Naive thymus-derived CD8-positive, alpha-beta T cell (primary cell): Measurements from ENCODE around the gene FARP1. TPM values are rescaled to one million over a fixed set of nuclear protein-coding genes. Genes with fewer than 3 reads are reported as not detected.
A peak's percentile ranks its signal among the peaks of the same experiment; 100 is the strongest.

Experiments used
- ATAC-seq, 2 donors: fragments of 150-1000 bp; cut with Tn5 transposase in 1 of 2; sonication (Bioruptor Pico), chemical (Tn5 transposase) in 1 of 2; 1 replicate in 1 of 2; 2 replicates in 1 of 2; pipeline ENCODE4 v1.10.0; 2021; ENCODE audit warnings: mild to moderate bottlenecking in 2 of 2, moderate library complexity in 2 of 2
- POLR2A ChIA-PET: fragments of 350-600 bp; sonication (Branson Sonifier 250); formaldehyde crosslinking; loops from one replicate; lab custom pipeline; 2021; ENCODE audit warnings: antibody characterized with exemption; lab: Charles Lee
- DNase-seq, 10 donors: peaks; one replicate each; pipeline versions ENCODE4 v3.0.0 to v3.0.0-alpha.2; 2020 to 2022
- H3K27ac Mint-ChIP-seq, 10 donors: one replicate each; pipeline ENCODE4 v1.8.0; 2020 to 2022; ENCODE audit warnings: mild to moderate bottlenecking in 10 of 10, mixed read lengths in 10 of 10, moderate library complexity in 4 of 10, inconsistent platforms in 1 of 10
- H3K27me3 Mint-ChIP-seq, 5 donors: one replicate each; pipeline ENCODE4 v1.8.0; 2021 to 2022; ENCODE audit warnings: mixed read lengths in 5 of 5
- H3K36me3 Mint-ChIP-seq, 3 donors: one replicate each; pipeline ENCODE4 v1.8.0; 2020 to 2022; ENCODE audit warnings: mixed read lengths in 3 of 3, mild to moderate bottlenecking in 2 of 3, inconsistent platforms in 1 of 3
- H3K4me1 Mint-ChIP-seq, 4 donors: one replicate each; pipeline ENCODE4 v1.8.0; 2021 to 2022; ENCODE audit warnings: mixed read lengths in 4 of 4
- H3K4me3 Mint-ChIP-seq, 10 donors: one replicate each; pipeline ENCODE4 v1.8.0; 2020 to 2022; ENCODE audit warnings: mild to moderate bottlenecking in 10 of 10, mixed read lengths in 10 of 10, moderate library complexity in 6 of 10, inconsistent platforms in 1 of 10
- H3K9me3 Mint-ChIP-seq, 9 donors: one replicate each; pipeline ENCODE4 v1.8.0; 2020 to 2022; ENCODE audit warnings: mixed read lengths in 9 of 9, mild to moderate bottlenecking in 3 of 9, inconsistent platforms in 1 of 9, moderate library complexity in 1 of 9
- polyA plus RNA-seq, 3 donors: library from polyadenylated mRNA; unstranded; fragments of 300-500 nt; fragmentation: Illumina TruSeq; gene quantifications; one replicate each; pipeline ENCODE4 v1.2.3, GENCODE V29; 2021
- total RNA-seq, 8 experiments: library from RNA in 2 of 8; stranded (reverse) in 2 of 8; gene quantifications; one replicate each; pipeline ENCODE4 v1.2.3 and lab custom pipeline; 2021 to 2026

Gene FARP1
- total and polyA plus RNA-seq, 5 experiments from 2014 or later, result 0.03 to 0.55 (median 0.22) TPM

GRCh38 chr13:98187155-98187964 is 44.5 kb downstream of the FARP1 start:
- Mint-ChIP-seq H3K27ac (no peak overlapping the region), H3K36me3 (no peaks in the 10 kb centered on the region), H3K27me3 (peaks cover 6 to 14% (median 10%) of the 10 kb centered on the region in 5 donors), H3K9me3 (peaks cover 0 to 1% (median 0%) of the 10 kb centered on the region in 9 donors), H3K4me3 (no peak overlapping the region), H3K4me1 (no peaks in the 10 kb centered on the region)
- DNase-seq (no peak), ATAC-seq (no peak)
- POLR2A ChIA-PET, result no interaction called here

- H3K27me3 Mint-ChIP-seq, result peaks cover 6 to 14% (median 10%) of the 10 kb centered on the region in 5 donors
- no peaks in the 10 kb centered on the region for H3K4me1 Mint-ChIP-seq
- POLR2A ChIA-PET, result no interaction called here
- no peak for DNase-seq
- no peaks in the 10 kb centered on the region for H3K9me3 Mint-ChIP-seq
- no peak for ATAC-seq
- H3K4me3 Mint-ChIP-seq, result no peak overlapping the region
- peak overlapping the region in 1 of 10 donors; percentile 21 for H3K27ac Mint-ChIP-seq
- no peaks in the 10 kb centered on the region for H3K36me3 Mint-ChIP-seq
Observed at GRCh38 chr13:98187965-98188261, 45.0 kb downstream of the FARP1 start.

- Mint-ChIP-seq H3K4me3 (no peak overlapping the region), H3K36me3 (no peaks in the 10 kb centered on the region), H3K27ac (peak overlapping the region in 1 of 10 donors; percentile 84), H3K9me3 (no peaks in the 10 kb centered on the region), H3K27me3 (peaks cover 4 to 14% (median 9%) of the 10 kb centered on the region in 5 donors), H3K4me1 (no peaks in the 10 kb centered on the region)
- no peak for DNase-seq
- POLR2A ChIA-PET, result no interaction called here
- no peak for ATAC-seq
Observed at GRCh38 chr13:98188544-98189166, 45.8 kb downstream of the FARP1 start.

- H3K27me3 Mint-ChIP-seq, result peaks cover 4 to 14% (median 9%) of the 10 kb centered on the region in 5 donors
- no peak overlapping the region for H3K27ac Mint-ChIP-seq
- no peak for DNase-seq
- H3K4me1 Mint-ChIP-seq, result no peaks in the 10 kb centered on the region
- POLR2A ChIA-PET, result no interaction called here
- no peaks in the 10 kb centered on the region for H3K9me3 Mint-ChIP-seq
- no peak for ATAC-seq
- H3K36me3 Mint-ChIP-seq, result no peaks in the 10 kb centered on the region
- H3K4me3 Mint-ChIP-seq, result no peak overlapping the region
Observed at GRCh38 chr13:98189841-98190505, 47.1 kb downstream of the FARP1 start.

GRCh38 chr13:98190889-98191444 is 48.1 kb downstream of the FARP1 start:
- no peaks in the 10 kb centered on the region for H3K9me3 Mint-ChIP-seq
- POLR2A ChIA-PET, result no interaction called here
- no peak for ATAC-seq
- no peak for DNase-seq
- H3K4me1 Mint-ChIP-seq, result no peaks in the 10 kb centered on the region
- H3K27me3 Mint-ChIP-seq, result peaks cover 4 to 12% (median 8%) of the 10 kb centered on the region in 5 donors
- peak overlapping the region in 1 of 10 donors; percentile 70 for H3K27ac Mint-ChIP-seq
- no peak overlapping the region for H3K4me3 Mint-ChIP-seq
- no peaks in the 10 kb centered on the region for H3K36me3 Mint-ChIP-seq

GRCh38 chr13:98192008-98192407 is 49.1 kb downstream of the FARP1 start:
- POLR2A ChIA-PET, result no interaction called here
- peaks cover 0 to 11% (median 4%) of the 10 kb centered on the region in 5 donors for H3K27me3 Mint-ChIP-seq

GRCh38 chr13:98195054-98195791 is 52.3 kb downstream of the FARP1 start:
- Mint-ChIP-seq H3K27me3 (peaks cover 2 to 14% (median 8%) of the 10 kb centered on the region in 5 donors), H3K4me3 (no peak overlapping the region)
- POLR2A ChIA-PET, result no interaction called here

More at GRCh38 chr13:98192008-98192407, 49.1 kb downstream of the FARP1 start:
- Mint-ChIP-seq H3K4me1 (no peaks in the 10 kb centered on the region), H3K9me3 (no peaks in the 10 kb centered on the region), H3K36me3 (no peaks in the 10 kb centered on the region), H3K4me3 (no peak overlapping the region), H3K27ac (no peak overlapping the region)
- ATAC-seq, result no peak
- no peak for DNase-seq

GRCh38 chr13:98198683-98199082 is 55.8 kb downstream of the FARP1 start:
- Mint-ChIP-seq H3K4me3 (no peak overlapping the region), H3K27ac (no peak overlapping the region), H3K9me3 (peaks cover 0 to 9% (median 0%) of the 10 kb centered on the region in 9 donors), H3K27me3 (peaks cover 0 to 33% (median 12%) of the 10 kb centered on the region in 5 donors), H3K36me3 (no peaks in the 10 kb centered on the region), H3K4me1 (no peaks in the 10 kb centered on the region)
- no peak for DNase-seq
- POLR2A ChIA-PET, result no interaction called here
- ATAC-seq, result no peak

More at GRCh38 chr13:98195054-98195791, 52.3 kb downstream of the FARP1 start:
- no peak overlapping the region for H3K27ac Mint-ChIP-seq
- DNase-seq (no peak), ATAC-seq (no peak)
- no peaks in the 10 kb centered on the region for H3K36me3 Mint-ChIP-seq
- peaks cover 0 to 9% (median 0%) of the 10 kb centered on the region in 9 donors for H3K9me3 Mint-ChIP-seq
- no peaks in the 10 kb centered on the region for H3K4me1 Mint-ChIP-seq

- no peak for DNase-seq
- H3K9me3 Mint-ChIP-seq, result peaks cover 0 to 9% (median 0%) of the 10 kb centered on the region in 9 donors
- H3K4me3 Mint-ChIP-seq, result no peak overlapping the region
- H3K4me1 Mint-ChIP-seq, result no peaks in the 10 kb centered on the region
- peaks cover 0 to 33% (median 12%) of the 10 kb centered on the region in 5 donors for H3K27me3 Mint-ChIP-seq
- H3K36me3 Mint-ChIP-seq, result no peaks in the 10 kb centered on the region
- POLR2A ChIA-PET, result no interaction called here
- H3K27ac Mint-ChIP-seq, result no peak overlapping the region
- no peak for ATAC-seq
Observed at GRCh38 chr13:98199480-98199879, 56.6 kb downstream of the FARP1 start.

DNA sequence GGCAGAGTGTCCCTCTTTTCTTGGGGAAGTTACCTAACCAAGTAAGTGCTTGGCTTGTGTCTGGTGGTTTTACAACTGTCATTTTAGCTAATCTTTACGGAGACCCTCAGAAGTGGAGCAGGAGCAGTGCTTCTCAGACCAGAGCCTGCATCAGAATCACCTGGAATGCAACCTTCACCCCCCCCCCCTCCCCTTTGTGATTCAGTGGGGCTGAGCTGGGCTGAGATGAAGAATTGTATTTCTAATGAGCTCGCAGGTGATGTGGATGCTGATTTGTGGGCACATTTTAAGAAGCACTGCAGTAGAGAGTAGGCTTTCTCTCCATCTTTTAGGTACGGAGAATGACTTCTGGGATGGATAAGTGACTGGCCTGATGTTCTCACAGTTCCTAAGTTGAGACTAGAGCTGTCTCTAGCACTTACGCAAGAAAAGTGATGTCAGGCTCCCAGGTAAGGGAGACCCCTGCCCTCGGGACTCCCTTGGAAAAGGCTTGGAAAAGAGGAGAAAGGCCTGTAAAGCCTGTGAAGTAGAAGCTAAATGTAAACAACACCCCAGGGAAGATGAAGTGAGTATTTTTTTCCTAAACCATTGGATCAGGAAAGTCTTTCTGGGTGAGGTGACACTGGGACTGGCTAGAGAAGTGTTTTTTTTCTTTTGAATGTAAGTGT is 57.5 kb downstream of the FARP1 start:
- peaks cover 0 to 11% (median 2%) of the 10 kb centered on the region in 9 donors for H3K9me3 Mint-ChIP-seq
- no peaks in the 10 kb centered on the region for H3K36me3 Mint-ChIP-seq
- no peak for DNase-seq
- H3K4me1 Mint-ChIP-seq, result no peaks in the 10 kb centered on the region
- no peak overlapping the region for H3K27ac Mint-ChIP-seq
- H3K27me3 Mint-ChIP-seq, result peaks cover 0 to 39% (median 12%) of the 10 kb centered on the region in 5 donors
- POLR2A ChIA-PET, result no interaction called here
- no peak for ATAC-seq
- no peak overlapping the region for H3K4me3 Mint-ChIP-seq

DNA sequence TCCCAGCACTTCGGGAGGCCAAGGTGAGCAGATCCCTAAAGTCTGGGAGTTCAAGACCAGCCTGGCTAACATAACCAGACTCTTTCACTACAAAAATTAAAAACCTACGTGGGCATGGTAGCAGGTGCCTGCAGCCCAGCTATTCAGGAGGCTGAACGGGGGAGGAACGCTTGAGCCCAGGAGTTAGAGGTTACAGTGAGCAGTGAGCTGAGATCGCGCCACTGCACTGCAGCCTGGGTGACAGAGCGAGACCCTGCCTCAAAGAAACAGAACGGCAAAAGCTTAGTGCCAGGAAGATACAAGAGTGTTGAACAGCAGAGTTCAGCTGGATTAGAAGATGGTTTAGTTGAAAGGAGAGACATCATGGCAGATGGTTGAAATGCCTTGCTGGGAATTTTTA is 58.3 kb downstream of the FARP1 start:
- Mint-ChIP-seq H3K36me3 (peaks cover 0 to 8% (median 0%) of the 10 kb centered on the region in 3 donors), H3K27me3 (peaks cover 1 to 46% (median 9%) of the 10 kb centered on the region in 5 donors), H3K4me1 (no peaks in the 10 kb centered on the region), H3K9me3 (peaks cover 4 to 20% (median 7%) of the 10 kb centered on the region in 9 donors), H3K27ac (no peak overlapping the region), H3K4me3 (no peak overlapping the region)
- ATAC-seq (no peak), DNase-seq (no peak)
- POLR2A ChIA-PET, result no interaction called here

DNA sequence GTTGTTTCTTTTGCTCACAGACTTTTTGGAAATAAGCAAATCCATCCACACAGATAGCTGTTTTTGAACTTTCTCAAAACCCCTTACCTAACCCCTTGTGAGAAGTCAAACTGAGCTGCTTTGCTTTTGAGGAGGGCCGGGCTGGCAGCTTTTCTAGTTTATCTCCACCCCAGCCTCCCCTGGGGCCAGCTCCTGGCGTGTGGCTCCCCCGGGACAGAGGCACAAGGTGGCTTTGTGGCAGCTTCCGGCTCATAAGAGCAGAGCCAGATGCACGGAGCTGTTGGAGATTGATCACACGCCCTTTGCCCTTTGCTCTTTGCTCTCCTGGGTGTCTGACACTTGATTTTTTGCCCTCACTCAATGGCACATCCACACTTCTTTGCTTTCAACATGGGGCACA is 59.1 kb downstream of the FARP1 start:
- Mint-ChIP-seq H3K36me3 (peaks cover 0 to 13% (median 0%) of the 10 kb centered on the region in 3 donors), H3K9me3 (peaks cover 7 to 28% (median 14%) of the 10 kb centered on the region in 9 donors), H3K27me3 (peaks cover 1 to 49% (median 11%) of the 10 kb centered on the region in 5 donors), H3K27ac (no peak overlapping the region), H3K4me1 (no peaks in the 10 kb centered on the region), H3K4me3 (no peak overlapping the region)
- ATAC-seq (no peak), DNase-seq (no peak)
- POLR2A ChIA-PET, result no interaction called here
